H7 (cell line): ENCODE results near the gene AGTPBP1. TPM values are rescaled to one million over a fixed set of nuclear protein-coding genes. Genes with fewer than 3 reads are reported as not detected.

Source experiments
- DNase-seq: peaks from one replicate; pipeline ENCODE4 v3.0.0; 2012
- H3K27me3 ChIP-seq: 2 replicates; pipeline ENCODE4 v1.6.0; 2011; ENCODE audit warnings: mild to moderate bottlenecking, low read length; ENCODE audit not compliant: control insufficient read depth, insufficient read depth
- H3K36me3 ChIP-seq: replicated peaks from 2 replicates; pipeline ENCODE4 v1.5.1; 2011; ENCODE audit warnings: low read length; ENCODE audit not compliant: control insufficient read depth, insufficient read depth
- H3K4me3 ChIP-seq: 2 replicates; pipeline ENCODE4 v1.5.1; 2011; ENCODE audit warnings: low read depth, mild to moderate bottlenecking, control low read depth, low read length, moderate library complexity; ENCODE audit not compliant: insufficient read depth
- total RNA-seq: library from RNA; depleted of rRNA; stranded (reverse); fragments of >200 nt; shearing (Covaris generic); gene quantifications from 2 replicates; pipeline ENCODE4 v1.2.3, GENCODE V29; 2014

AGTPBP1 gene
- total RNA-seq, 1 experiment from 2014 or later: 42.6 TPM

- DNase-seq: no peak
- H3K4me3 ChIP-seq: no peak overlapping the region
- H3K27me3 ChIP-seq: no peaks in the 10 kb centered on the region
- no peaks in the 10 kb centered on the region for H3K36me3 ChIP-seq
Observed at GRCh38 chr9:85700330-85700729, 41.4 kb downstream of the AGTPBP1 start.

DNA sequence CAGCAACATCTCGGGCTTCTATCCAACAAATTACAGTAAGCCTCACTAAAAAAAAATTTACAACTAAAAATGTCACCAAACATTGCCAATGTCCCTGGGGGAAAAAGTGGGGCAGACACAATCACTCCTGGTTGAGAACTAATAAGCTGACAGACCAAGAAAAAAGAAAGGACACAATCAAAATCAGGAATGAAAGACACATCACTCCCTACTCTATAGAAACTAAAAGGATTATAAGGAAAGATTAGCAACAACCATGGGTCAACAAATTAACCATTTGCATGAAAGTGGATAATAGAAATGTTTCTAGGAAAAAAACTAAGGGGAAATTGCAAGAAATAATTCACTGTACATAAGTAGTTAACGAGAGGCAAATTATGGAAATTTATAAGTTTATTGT, 53.4 kb downstream of the AGTPBP1 start:
- H3K27me3 ChIP-seq: no peaks in the 10 kb centered on the region

GRCh38 chr9:85685081-85685480, 56.7 kb downstream of the AGTPBP1 start:
- Histone ChIP-seq H3K4me3 (no peak overlapping the region), H3K27me3 (no peaks in the 10 kb centered on the region)

More for the DNA sequence above, 53.4 kb downstream of the AGTPBP1 start:
- Histone ChIP-seq H3K4me3 (no peak overlapping the region), H3K36me3 (no peaks in the 10 kb centered on the region)
- DNase-seq: no peak

DNA sequence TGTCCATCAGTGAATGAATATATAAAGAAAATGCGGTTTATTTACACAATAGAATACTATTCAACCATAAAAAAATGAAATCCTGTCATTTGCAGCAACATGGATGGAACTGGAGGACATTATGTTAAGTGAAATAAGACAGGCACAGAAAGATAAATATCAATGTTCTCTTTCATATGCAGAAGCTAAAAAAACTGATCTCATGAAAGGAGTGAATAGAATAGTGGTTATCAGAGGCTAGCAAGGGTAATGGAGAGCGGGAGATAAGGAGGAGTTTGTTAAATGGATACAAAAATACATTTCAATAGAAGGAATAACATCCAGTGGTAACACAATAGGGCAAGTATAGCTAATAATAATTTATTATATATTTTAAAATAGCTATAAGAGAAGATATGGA, 65.0 kb downstream of the AGTPBP1 start:
- DNase-seq: no peak
- Histone ChIP-seq H3K4me3 (no peak overlapping the region), H3K27me3 (no peaks in the 10 kb centered on the region), H3K36me3 (no peaks in the 10 kb centered on the region; the same call in none of the 2 replicates)

More at GRCh38 chr9:85685081-85685480, 56.7 kb downstream of the AGTPBP1 start:
- DNase-seq: no peak
- no peaks in the 10 kb centered on the region; the same call in 1 of the 2 replicates for H3K36me3 ChIP-seq

GRCh38 chr9:85667374-85667773, 74.4 kb downstream of the AGTPBP1 start:
- no peak for DNase-seq
- Histone ChIP-seq H3K36me3 (no peaks in the 10 kb centered on the region; the same call in 1 of the 2 replicates), H3K4me3 (no peak overlapping the region), H3K27me3 (no peaks in the 10 kb centered on the region)

DNA sequence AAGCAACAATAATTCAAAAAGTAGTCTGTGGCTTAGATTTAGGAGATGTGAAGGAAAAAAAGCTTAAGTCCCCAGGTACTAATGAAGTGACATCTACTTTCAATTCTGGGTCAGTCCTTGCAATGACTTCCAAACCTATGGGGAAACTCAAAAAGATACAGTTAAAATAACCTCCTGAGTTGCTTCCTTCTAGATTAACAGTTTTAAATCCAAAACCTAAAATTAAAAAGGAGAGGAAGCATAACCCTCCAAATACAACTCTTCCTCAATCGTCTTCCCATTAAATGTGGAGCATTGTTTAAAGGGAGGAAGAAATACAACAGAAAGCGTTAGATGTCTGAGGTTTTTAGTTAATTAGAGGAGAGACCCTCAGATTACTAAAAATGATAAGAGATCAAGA, 75.7 kb downstream of the AGTPBP1 start:
- no peak for DNase-seq
- H3K36me3 ChIP-seq: no peaks in the 10 kb centered on the region
- H3K27me3 ChIP-seq: no peaks in the 10 kb centered on the region
- no peak overlapping the region for H3K4me3 ChIP-seq

GRCh38 chr9:85662573-85662972, 79.2 kb downstream of the AGTPBP1 start:
- Histone ChIP-seq H3K4me3 (no peak overlapping the region), H3K27me3 (no peaks in the 10 kb centered on the region), H3K36me3 (no peaks in the 10 kb centered on the region)
- DNase-seq: no peak

GRCh38 chr9:85658716-85659115, 83.0 kb downstream of the AGTPBP1 start:
- DNase-seq: no peak
- H3K27me3 ChIP-seq: no peaks in the 10 kb centered on the region
- 0 out of 2 replicates have a peak, but pooled peaks cover 2% of the 10 kb centered on the region for H3K36me3 ChIP-seq
- H3K4me3 ChIP-seq: no peak overlapping the region

GRCh38 chr9:85653153-85653552, 88.6 kb downstream of the AGTPBP1 start:
- Histone ChIP-seq H3K27me3 (no peaks in the 10 kb centered on the region), H3K36me3 (0 out of 2 replicates have a peak, but pooled peaks cover 2% of the 10 kb centered on the region), H3K4me3 (no peak overlapping the region)
- no peak for DNase-seq

GRCh38 chr9:85647571-85647970, 94.2 kb downstream of the AGTPBP1 start:
- no peaks in the 10 kb centered on the region for H3K27me3 ChIP-seq
- H3K36me3 ChIP-seq: no peaks in the 10 kb centered on the region
- DNase-seq: no peak

GRCh38 chr9:85645909-85646627, 95.7 kb downstream of the AGTPBP1 start:
- Histone ChIP-seq H3K36me3 (no peaks in the 10 kb centered on the region), H3K4me3 (no peak overlapping the region), H3K27me3 (no peaks in the 10 kb centered on the region)
- DNase-seq: no peak

More at GRCh38 chr9:85647571-85647970, 94.2 kb downstream of the AGTPBP1 start:
- no peak overlapping the region for H3K4me3 ChIP-seq

DNA sequence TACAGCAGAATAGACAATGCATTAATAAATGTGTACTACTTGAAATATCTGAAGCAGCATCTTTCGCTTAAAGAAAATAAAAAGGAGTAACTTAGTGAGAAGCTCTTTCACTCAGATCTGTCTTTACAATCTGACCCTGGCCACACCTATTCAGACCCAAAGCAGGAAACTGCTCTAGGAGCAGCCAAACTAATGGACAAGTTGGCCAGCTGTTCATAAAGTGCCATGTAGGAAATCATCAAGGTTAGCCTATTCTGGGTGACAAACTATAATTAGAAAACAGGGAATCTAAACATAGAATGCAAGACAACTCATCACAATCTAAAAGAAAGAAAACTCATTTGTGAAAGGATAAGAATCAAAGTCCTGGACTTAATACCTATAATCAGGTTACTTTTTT, 101.3 kb downstream of the AGTPBP1 start:
- no peak overlapping the region for H3K4me3 ChIP-seq
- H3K27me3 ChIP-seq: no peaks in the 10 kb centered on the region
- DNase-seq: no peak
- no peaks in the 10 kb centered on the region for H3K36me3 ChIP-seq

GRCh38 chr9:85639675-85640186, 102.0 kb downstream of the AGTPBP1 start:
- Histone ChIP-seq H3K4me3 (no peak overlapping the region), H3K36me3 (no peaks in the 10 kb centered on the region), H3K27me3 (no peaks in the 10 kb centered on the region)
- DNase-seq: no peak

- Histone ChIP-seq H3K4me3 (no peak overlapping the region), H3K36me3 (no peaks in the 10 kb centered on the region; the same call in 1 of the 2 replicates), H3K27me3 (no peaks in the 10 kb centered on the region)
- no peak for DNase-seq
Observed at GRCh38 chr9:85631809-85632208, 109.9 kb downstream of the AGTPBP1 start.

GRCh38 chr9:85630676-85631075, 111.1 kb downstream of the AGTPBP1 start:
- Histone ChIP-seq H3K27me3 (no peaks in the 10 kb centered on the region), H3K36me3 (no peaks in the 10 kb centered on the region; the same call in 1 of the 2 replicates), H3K4me3 (no peak overlapping the region)
- DNase-seq: no peak
